HG03469 (cell line): ENCODE results near the gene YPEL3.

Experiments
- ATAC-seq: cut with Tn5 transposase; IDR thresholded peaks from one replicate; pipeline ENCODE4 v1.9.1; 2021; ENCODE audit warnings: mild to moderate bottlenecking, moderate library complexity, moderate number of reproducible peaks; ENCODE audit not compliant: unreplicated experiment

Gene YPEL3

DNA sequence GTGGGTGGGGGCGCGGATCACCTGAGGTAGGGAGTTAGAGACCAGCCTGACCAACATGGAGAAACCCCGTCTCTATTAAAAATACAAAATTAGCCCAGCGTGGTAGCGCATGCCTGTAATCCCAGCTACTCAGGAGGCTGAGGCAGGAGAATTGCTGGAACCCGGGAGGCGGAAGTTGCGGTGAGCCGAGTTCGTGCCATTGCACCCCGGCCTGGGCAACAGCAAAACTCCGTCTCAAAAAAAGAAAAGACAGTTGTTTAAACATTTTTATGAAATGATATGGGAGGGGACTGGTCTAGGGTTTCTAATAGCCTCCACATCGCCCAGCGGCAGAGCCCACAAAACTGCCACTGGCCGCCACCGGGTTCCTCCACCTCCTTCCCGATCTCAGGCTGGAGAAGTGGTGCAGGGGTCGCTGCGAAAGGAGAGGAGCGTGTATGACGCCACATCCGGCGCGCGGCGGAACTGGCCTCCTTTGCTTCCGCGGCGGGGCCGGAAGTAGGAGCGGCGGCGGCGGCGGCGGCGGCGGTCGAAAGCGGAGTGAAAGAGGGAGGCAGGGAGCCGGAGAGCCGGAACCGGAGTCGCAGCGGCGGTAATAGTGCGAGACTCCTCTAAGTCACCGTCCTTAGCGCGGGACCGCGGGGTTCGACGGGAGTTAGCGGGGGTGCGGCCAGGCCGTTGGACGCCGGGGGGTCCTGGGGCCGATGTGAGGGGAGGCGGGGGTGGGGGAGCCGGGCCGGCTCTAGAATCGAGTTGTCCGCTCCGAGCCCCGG, 20.3 kb downstream of the YPEL3 start, which contains the start of gene PPP4C:
TSS of gene PPP4C (plus strand) at position 492 of the 773 bp plus-strand sequence. CDS start 384 bp downstream, outside the sequence.
- ATAC-seq = peak; percentile 58

DNA sequence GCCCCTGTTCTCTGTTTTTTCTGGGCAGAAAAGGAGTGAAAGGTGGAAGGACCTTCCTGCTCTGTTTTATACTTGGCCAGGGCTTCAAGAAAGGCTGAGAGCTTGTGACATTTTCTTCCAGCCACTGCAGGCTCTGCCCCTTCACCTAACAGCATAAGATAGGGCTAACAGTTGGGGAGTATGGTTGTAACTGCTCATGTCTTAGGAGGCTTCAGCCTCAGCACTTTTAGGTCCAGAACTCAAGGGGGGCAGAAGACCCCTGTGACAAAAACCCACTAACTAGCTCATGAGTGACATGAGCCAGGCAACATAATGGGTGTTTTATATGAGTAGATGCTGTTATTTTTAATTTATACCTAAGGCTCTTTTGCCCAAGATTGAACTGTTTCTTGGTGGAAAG, 25.5 kb downstream of the YPEL3 start:
- ATAC-seq = no peak

DNA sequence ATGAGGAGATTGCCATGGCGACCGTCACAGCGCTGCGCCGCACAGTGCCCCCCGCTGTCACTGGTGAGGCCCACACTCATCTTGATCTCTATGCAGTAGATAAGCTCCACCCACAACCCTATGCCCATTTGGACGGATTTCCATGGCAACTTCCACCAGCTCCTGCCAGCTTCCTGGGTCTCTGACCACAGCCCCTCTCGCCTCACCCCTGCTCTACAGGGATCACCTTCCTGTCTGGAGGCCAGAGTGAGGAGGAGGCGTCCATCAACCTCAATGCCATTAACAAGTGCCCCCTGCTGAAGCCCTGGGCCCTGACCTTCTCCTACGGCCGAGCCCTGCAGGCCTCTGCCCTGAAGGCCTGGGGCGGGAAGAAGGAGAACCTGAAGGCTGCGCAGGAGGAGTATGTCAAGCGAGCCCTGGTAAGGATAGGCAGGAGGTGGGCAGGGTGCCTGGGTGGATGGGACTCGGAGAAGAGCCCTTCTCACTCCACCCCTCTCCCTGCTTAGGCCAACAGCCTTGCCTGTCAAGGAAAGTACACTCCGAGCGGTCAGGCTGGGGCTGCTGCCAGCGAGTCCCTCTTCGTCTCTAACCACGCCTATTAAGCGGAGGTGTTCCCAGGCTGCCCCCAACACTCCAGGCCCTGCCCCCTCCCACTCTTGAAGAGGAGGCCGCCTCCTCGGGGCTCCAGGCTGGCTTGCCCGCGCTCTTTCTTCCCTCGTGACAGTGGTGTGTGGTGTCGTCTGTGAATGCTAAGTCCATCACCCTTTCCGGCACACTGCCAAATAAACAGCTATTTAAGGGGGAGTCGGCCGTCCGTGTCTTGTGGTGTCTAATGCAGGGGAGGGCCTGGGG, 26.2 kb downstream of the YPEL3 start:
- ATAC-seq = no peak

DNA sequence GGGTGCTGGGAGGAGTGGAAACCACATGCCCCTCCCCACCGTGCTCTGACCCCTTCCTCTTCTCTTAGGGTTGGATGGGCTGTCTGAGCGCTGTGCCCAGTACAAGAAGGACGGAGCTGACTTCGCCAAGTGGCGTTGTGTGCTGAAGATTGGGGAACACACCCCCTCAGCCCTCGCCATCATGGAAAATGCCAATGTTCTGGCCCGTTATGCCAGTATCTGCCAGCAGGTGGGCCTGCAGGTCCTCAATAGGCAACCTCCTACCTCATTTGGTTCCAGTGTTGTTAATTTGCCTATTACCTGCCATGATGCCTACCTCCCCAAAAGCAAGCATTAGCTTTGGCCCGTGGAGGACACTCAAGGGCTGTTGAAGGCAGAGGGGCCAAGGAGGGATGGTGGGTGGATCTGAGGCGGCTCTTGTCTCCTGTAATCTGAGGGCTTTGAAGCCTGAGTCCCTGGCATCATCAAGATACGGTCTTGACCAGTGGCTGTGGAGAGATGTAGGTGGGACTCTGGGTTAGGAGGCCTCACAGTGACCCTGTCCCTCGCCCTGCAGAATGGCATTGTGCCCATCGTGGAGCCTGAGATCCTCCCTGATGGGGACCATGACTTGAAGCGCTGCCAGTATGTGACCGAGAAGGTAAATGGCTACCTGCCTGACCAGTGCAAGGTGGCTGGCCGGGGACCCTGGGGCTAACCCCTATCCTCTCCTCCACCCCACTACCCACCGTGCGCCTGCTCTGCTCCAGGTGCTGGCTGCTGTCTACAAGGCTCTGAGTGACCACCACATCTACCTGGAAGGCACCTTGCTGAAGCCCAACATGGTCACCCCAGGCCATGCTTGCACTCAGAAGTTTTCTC, 27.0 kb downstream of the YPEL3 start:
- no peak for ATAC-seq

DNA sequence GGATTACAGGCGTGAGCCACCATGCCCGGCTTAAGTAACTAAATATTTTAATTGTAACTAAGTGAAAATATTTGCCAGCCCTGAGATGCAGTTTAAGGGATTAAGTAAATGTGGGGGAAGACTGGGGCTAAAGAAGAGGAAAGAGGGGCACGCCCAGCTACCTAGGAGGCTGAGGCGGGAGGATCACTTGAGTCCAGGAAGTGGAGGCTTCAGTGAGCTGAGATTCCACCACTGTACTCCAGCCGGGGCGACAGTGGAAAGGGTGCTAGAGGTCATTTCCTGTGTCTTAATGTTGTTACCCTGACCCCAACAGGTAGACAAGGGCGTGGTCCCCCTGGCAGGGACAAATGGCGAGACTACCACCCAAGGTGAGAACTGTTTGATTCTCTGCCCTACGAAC, 27.7 kb downstream of the YPEL3 start:
- no peak for ATAC-seq

DNA sequence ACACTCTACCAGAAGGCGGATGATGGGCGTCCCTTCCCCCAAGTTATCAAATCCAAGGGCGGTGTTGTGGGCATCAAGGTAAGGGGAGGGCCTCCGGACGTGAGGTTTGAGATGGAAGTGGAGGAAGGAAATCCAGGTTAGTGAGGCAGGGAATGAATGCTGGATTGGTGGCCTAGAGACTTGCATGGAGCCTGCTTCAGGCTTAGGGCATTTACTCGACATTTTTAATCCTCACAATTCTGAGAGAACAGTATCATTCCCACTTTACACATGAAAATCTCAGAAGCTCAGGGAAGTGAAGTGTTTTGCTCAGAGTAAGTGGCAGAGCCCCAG, 28.5 kb downstream of the YPEL3 start:
- ATAC-seq = no peak

DNA sequence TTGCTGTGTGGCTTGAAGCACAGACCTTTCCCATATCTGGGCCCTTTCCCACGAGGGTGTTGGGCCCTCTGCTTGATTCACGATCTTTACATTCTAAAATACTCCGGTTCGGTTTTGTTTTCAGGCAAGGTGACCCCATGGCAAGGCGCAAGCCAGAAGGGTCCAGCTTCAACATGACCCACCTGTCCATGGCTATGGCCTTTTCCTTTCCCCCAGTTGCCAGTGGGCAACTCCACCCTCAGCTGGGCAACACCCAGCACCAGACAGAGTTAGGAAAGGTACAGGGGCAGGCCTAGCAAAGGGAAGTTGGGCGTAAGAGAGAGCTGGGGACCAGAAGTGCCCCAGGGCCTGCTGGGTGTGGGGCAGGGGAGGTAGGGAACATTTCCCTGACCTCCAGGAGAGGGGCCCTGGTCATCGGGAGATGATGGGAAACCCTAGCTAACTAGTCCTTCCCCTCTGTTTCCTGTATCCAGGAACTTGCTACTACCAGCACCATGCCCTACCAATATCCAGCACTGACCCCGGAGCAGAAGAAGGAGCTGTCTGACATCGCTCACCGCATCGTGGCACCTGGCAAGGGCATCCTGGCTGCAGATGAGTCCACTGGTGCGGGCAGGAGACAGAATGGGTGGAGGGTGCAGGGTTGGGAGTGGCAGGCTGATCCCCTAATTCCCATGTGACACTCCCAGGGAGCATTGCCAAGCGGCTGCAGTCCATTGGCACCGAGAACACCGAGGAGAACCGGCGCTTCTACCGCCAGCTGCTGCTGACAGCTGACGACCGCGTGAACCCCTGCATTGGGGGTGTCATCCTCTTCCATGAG, 29.0 kb downstream of the YPEL3 start:
- ATAC-seq = no peak

DNA sequence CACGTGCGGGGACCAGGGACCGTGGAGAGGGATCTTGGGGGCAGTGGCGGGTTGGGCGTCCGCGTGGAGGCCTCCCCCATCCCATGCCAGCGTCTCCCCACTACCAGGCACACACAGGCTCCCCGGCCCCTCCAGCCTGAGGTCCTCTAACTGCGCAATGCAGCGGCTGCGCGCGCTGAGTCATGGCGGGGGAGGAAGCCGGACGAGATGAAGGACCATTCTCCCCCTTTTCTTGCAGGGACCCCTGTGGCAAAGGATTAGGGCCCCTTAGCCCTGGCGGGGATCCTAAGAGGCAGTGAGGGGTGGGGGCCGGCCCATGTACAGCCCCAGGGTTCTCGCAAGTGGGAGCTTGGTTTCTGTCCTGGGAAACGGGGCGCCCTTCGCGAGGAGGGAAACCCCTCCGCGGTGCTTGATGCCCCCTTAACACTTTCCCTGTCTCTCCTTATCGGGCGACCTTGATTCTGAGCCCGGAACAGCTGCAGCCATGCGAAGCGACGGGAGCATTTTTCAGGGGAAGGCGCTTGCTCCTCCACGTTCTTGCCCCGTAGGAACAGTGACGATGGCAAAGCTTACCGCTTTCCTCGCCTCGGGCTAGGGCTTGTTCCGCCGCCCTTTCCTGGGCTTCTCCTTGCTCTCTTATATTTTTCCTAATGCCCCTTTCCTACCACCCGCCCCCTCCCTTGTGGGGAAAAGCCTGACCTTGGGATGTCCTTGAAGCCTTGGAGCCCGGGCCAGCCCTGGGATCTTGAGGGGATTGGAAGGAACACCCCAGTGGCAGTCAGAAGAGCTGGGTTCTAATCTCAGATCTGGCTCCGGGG, 29.9 kb downstream of the YPEL3 start:
- ATAC-seq = no peak

DNA sequence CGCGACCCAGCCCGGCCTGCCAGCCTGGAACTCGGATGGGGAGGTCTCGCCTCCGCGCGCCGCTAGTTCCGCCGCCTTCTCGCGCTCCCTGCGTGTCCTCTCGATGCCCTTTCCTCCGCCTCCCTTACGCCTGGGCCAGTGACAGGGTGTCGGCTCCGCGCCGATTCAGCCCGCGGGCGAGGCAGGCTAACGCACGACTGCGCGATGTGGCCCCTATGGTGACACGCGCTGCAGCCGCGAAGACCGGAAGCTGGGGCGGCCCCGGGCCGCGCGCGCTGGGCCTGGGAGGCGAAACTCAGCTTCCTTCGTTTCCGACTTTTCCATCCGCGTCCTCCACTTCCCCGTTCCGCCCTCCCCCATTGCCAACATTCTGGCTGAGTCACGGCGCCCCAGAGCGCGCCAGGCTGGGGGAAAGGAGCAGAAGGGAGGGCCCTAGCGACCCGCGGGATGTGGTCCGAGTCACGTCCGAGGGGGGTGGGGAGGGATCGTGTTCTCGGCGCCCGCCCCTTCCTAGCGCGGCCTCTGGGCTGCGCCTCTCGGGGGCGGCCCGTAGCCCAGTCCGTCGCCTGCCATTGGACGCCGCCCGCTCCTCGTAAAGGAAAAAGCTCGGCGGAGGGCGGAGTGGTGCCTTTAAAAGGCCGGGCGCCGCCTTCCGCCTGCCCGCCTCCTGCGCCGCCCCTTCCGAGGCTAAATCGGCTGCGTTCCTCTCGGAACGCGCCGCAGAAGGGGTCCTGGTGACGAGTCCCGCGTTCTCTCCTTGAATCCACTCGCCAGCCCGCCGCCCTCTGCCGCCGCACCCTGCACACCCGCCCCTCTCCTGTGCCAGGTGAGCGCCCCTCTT, 30.7 kb downstream of the YPEL3 start, which contains the start of gene ALDOA:
TSS of gene ALDOA (plus strand) at position 659 of the 841 bp plus-strand sequence. CDS start 1,138 bp downstream, outside the sequence.
- ATAC-seq = peak; percentile 62

DNA sequence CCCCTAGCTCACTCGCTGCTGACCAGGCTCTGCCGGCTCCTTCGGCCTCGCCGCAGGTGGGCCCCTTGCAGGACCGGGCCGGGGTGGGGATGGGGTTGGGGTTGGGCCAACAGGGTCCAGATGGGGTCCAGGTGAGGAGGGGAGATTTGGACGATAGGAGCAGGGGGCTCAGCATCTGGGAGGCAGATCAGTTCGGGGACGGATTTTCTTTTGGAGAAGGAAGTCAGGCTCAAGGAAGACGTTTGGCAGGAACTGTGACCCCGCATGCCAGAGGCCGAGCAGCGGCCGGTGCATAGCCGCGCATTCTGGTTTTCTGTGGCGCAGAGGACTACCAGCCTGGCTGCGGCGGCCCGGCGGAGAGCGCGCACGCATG, 31.3 kb downstream of the YPEL3 start:
- ATAC-seq = no peak

DNA sequence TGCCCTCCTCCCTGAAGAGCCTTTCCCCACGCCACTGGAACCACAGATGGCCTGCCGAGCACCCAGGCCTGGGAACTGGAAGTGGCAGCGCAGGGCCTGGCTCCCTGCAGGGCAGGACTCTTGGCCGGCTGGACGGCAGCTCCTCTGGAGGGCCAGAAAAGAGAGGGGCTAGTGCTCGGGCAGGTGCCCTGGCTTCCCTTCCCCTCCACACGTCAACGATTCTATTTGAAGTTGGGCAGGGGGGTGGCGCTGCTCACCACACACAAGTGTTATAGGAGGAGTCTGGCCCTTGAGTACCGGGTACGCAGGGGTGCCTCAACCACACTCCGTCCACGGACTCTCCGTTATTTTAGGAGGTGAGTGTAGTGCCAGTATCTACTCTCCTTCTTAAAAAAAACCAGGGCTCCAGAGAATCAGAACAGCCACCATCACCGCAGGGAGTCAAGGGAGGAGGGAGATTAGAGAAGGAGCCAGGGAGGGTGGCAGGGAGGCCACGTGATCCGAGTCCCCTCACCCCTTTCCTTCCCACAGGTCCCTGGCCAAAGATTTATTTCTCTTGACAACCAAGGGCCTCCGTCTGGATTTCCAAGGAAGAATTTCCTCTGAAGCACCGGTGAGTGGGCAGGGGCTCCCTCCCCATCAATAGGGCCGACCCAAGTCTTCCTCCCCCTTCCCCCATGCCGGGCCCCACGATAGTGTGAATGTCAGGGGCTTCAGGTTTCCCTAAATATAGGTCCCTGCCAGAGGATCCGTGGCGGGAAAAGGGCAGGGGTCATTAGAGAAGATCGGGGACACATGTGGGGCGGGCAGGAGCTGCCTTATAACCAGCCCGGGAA, 31.9 kb downstream of the YPEL3 start:
- no peak for ATAC-seq

DNA sequence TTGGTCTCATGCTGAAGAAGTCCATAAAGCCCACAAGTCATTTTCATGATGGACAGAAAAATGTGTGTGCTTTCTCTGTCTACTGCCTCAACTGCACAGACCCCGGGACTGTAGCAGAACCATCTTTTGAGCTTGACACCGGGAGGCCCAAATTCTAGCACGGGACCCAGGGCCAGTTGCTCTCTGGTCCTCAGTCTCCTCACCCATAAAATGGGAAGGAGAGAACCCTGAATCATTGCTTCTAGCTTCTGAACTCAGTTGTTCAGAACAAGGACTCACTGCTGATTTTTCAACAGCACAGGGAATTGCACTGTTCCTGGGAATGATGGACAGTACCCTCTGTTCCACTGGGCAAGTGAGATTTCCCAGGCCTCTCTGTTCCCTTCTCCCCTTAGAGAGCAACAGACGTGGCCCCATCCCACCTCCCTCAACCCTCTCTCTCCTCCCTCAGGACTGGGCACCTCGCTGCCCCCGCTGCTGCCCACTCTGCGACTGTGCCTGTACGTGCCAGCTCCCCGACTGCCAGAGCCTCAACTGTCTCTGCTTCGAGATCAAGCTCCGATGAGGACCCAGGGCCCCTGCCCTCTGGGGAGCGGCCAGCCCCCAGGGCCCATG, 32.6 kb downstream of the YPEL3 start:
- no peak for ATAC-seq

DNA sequence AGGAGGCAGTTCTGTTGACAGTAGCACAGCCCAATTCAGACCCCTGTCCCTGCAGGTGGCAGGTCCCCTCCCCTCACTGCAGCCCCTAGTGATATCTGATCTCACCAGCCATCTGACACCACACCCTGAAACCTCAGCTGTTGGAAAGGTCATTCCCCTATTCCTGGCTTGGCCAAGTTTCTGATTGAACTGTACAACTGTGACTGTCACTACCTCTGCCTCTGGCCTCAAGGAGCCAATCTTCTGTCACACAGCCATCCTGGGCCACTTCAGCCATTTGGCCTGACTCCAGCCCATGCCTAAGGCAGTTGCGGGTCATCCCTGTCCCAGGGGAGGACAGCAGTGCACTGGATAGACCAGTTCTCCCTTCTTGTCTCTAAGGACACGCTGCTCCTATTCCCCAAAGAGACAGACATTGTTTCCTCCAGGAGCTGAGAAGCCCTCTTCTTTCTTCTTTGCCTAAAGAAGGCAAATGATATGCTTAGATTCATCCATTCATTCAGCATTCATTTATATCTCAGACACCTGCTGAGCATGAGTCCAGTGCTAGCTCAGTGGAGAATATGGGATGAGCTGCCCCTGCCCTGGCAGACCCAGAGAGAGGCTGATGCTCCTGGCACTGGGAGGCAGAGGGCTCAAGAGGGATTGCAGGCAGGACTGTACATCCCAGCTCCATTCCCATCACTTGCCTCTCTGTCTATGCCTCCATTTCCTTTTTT, 35.0 kb downstream of the YPEL3 start:
- no peak for ATAC-seq

DNA sequence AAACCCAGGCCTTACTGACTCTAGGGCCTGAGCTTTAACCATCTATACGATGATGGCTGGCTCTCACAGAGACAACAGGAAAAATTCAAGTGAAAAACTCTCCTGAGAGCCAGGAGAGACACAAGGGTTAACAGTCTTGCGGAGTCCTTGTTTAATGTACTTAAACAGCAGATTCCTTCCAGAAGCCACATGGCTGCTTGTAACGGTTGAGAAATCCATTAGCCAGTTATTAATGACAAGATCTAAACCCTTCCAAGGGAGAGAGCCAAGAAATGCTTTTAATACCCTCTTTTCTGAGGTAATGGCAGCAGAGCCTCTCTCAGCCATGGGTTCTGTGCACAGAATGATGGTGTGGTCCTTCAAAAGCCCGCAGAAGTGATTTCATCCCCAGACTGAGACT, 35.7 kb downstream of the YPEL3 start:
- no peak for ATAC-seq

DNA sequence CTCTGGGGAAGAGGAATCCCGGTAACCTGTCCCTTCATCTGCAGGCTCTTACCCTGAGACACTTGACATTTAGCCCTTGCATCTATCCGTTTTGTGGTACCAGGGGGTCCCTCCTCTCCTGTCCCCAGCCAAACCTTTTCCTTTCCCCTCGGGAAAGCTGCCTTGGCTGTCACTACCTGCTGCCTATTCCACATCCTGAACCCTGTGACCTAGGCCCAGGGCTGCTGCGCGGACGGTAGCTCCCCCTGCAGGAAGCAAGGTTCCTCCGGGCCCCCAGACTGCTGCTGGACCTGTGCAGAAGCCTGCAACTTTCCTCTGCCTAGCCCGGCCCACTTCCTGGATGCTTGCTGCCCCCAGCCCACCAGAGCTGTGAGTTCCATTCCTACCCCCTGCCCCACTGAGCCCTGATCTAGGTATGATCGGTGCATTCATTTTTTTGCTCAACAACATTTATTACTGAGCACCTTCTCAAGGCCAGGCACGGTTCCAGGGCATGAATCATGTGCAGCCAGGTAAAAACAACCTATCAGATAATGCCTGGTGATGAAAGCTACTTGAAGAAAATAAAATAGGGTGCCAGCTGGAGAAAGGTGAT, 41.0 kb downstream of the YPEL3 start:
- no peak for ATAC-seq

DNA sequence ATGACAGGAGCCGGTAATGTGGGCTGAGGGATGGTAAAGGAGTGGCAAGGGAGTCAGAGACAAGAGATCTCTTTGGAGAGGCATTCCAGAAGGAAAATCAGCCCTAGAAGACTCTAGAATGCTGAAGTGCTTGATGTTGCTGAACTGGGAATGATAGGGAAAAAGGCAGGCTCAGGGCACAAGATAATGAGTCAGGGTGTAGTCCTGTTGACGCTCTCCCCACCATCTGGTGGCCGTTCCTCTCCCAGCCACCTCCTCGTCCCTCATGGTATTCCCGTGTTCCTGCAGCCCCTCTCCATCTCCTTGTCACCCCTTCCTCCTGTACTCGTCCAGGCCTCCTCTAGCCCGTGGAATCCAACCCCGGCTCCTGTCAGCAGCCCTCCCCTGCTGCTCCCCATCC, 41.6 kb downstream of the YPEL3 start:
- ATAC-seq = no peak
